Stimulated activated CD8-positive, alpha-beta memory T cell treated with anti-CD3 and anti-CD28 coated beads, Interleukin-4, amount 100 ng/mL, for 24 hours (primary cell): ENCODE data around the gene OR52I2.

ENCODE experiments used
- DNase-seq: peaks from one replicate; pipeline ENCODE4 v3.0.0-alpha.2; 2020; ENCODE audit warnings: low read depth

OR52I2 gene

DNA sequence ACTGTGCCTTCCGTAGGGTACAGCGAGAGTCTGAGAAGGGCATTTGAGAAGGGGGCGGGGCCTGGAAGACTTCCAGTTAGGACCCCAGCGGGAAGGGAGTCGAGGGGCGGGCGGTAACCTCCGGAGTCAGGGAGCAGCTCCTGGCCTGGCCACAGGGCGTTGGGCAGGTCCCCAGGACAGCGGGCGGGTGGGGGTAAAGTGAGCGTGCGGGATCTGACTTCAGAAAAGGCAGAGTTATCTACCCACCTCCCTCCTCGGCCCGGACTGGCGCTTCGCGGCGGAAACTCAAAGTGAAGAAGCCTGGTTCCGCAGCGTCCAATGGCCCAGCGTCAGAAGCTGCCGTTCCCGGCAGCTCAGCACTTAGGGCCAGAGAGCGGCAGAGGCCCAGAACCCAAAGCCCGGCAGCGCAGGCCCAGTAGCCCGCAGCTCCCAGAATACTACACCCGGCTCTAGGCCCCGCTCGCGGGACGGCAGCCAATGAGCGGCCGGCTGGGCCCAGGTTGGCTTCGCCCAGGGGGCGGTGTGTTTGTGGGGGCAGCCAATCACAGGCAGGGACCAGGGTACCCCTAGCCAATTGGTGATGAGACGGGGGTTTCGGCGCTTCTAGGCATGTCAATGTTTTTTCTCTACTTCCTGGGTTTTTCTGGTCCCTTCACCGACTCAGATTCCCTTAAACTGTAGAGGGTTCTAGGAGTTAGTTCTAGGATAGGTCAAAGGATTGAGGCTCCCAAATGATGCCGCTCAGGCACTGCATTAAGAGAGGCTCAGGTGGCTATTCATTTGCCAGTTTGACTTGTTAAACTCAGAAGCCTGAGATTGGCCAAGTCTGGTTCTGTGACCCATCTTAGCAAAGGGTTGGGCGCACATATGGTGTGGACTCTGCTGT lies 26.5 kb downstream of the OR52I2 start, which contains the start of gene TRIM68:
Gene TRIM68, minus strand, starts transcription at position 451 of the 886 bp plus-strand sequence. CDS start 2,727 bp downstream, outside the sequence.
- peak; percentile 93 for DNase-seq

DNA sequence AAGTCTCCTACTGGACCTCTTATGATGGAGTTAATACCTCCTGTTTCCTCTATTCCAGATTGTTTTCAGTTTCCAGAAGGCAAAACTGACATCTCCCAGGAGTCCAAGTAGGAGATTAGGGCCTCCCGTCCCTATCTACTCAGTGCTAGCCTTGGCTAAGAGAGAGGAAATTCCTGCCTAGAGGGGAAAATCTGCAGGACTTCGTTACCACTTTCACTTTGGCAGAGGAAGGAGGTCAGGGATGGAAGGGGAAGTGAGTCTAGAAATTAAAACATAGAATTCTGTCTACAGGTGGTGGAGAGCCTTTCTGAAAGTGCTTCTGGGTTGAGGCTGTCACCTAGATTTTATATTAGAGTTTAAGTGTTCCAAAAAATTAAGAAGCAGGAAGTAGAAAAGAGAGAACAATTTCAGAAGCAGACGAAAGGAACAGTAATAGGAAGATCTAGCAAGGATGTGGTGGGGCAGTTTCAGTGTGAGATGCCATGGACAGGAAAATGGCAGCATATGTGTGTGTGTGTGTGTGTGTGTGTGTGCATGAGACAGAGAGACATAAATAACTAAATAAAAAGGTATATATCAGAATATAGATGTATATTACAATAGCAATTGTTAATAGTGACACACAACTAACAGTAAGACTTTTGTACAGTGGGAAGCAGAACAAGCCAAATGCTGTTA lies 28.9 kb downstream of the OR52I2 start:
- DNase-seq: no peak

DNA sequence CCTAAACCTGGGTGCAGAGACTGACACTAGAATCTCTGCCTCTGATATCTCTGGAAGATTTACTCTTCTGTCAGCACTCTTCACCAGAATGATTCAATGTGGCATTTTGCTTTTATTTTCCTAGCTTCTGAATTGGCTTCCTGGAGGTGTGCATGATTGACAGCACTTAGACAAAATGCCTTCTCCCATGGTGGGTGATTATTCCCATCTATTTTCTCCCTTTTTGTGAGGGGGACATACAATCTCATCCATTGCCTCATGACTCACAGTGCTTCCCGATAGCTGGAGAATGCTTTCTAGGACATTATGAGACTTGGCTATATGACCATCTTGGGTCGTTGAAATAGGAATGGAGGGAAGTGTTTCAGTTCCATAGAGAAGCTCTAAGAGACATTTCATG lies 30.4 kb downstream of the OR52I2 start:
- DNase-seq: no peak

DNA sequence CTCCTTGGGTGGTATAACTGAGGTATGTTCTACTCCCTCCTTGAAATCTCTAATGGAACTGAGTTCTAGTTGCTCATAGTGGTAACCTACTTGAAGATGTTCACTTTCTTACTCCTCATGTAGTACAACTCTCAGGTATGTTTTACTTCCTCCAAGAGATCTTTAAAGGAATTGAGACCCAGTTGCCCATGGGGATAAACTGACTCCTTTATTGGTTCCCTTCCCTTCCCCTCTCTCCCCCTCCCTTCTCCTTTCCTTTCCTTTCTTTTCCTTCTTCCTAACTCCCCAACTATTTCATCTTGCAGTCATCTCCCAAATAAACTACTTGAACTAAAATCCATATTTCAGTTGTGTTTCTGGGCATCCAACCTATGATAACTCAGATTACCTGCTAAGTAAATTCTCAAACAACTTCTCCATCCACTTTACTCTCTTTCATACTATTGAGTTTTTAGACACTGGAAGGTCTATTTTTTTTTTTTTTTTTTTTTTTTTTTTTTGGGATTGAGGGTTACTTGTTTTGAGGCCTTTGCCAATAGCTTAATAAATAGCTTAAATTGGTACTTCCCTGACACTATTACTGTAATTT lies 34.4 kb downstream of the OR52I2 start:
- DNase-seq: no peak

DNA sequence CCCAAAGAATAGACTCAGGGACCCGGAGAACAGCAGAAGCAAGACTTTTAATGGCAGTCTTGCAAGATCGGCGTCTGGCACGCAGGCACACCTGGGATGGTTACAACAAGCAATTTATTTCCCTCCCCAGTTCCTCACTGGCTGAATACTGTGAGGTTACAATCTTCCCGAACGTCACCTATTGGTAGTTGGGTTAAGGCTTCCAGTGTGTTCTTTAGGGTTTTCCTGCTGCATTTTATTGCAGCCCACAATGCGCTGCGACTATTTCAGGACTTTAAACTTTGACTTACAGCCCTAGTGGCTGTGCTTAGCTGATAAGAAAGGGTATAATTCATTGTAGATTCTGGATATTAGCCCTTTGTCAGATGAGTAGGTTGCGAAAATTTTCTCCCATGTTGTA lies 38.0 kb downstream of the OR52I2 start:
- DNase-seq: no peak

DNA sequence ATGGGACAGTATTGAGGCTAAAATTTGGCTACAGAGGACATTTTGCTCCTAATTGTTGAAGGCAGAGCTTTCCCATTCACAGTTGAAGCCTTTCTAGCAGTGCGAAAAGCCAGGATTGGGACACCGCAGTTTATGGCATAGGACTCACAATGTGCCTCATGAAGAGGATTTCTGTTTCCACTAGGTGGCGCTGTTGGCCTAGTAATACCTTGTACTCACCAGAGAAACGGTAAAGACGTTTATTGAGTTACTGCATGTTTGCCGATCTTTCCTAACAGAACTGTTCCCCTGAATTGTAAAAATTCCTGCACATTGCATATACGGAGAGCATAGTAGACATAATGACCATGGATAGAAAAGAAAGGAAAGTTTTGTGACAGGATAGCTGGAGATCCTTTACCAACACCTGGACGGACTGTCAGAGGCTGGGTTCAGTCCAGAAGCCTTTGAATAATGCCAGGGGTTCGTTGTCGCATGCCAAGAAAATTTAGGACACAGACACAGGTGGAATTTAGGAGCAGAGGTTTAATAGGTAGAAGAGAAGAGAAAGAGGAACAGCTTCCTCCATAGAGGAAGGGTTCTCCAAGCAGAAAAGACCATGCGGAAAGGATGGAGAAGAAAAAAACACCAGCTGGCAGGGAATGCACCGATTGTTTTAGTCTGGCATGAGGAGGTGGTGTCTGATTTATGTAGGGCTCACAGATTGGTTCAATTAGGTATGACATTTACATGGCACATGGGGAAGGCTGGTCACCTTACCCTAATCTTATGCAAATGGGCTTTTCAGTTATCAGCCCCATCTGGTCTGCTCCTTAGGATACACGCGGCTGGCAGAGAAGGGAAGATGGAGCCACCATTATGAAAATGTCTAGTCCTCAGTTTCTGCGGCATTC lies 44.9 kb downstream of the OR52I2 start:
- no peak for DNase-seq

DNA sequence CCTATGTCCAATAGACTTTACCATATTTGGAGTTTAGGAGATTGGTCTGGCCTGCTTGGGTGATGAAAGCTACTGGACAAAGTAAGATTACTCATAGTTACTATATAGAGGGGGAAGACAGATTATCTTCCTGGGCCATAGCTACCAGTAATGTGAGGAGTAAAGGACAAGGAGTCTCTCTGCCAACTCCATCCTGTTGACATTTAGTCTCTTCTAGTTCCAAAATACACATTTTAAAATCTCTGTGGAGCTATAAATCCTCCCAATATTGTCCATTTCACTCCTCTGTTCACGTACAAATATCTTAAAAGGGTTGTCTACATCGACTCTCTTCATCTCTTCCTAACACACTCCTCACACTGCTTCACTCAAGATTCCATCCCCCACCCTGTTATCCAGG lies 54.6 kb downstream of the OR52I2 start:
- no peak for DNase-seq

DNA sequence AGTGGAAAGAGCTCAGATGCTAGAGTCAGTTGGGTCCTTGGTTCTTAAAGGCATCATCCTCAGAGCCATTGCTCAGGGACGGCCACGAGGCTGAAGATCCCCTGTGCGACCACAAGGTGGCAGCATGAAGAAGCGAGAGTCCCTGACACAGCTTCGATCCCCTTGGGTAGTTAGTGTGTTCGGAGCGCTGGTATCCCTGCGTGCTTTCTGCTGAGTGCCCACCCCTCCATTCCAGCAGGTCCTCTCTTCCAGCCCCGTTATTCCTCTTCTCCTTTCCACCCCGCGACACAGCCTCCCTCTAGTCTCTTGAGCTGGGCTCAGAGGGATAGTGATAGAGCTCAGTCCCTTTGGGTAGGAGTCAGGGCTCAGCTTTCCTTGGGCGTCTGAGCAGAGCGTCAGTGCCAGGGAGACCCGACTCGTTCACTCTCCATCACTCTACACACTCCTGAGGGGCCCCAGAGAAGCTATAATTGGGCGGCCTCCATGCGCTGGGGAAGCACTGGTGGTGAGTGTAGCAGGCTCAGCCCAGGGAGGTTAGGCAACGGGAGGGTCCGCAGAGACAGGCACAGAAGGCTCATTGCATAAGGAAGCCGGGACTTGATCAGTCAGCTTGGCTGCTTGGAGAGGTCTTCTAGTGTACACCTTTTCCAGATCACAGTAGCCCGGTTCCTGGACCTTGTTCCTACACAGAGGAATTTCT lies 55.6 kb downstream of the OR52I2 start, which contains the start of gene OR51D1:
Gene OR51D1, plus strand, starts transcription at position 516 of the 700 bp plus-strand sequence. CDS start 2,314 bp downstream, outside the sequence.
- DNase-seq: peak; percentile 54

DNA sequence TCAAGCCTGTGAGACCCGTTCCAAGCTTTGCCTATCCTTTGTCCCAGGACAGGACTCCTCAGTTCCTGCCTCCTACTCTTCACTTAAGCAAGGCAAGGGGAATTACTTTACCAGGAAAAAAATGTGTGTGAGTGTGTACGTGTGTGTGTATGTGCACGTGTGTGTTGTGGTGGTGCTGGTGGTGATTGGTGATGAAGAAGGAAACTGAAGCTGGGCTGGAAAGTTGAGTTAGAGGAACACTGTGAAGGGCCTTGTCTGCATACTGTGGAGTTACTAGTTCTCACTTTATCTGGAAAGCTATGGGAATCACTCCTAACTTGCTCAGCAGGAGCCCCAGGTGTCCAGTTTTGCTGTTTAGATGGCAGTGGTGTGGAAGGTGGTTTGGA lies 56.1 kb downstream of the OR52I2 start:
- DNase-seq: no peak

DNA sequence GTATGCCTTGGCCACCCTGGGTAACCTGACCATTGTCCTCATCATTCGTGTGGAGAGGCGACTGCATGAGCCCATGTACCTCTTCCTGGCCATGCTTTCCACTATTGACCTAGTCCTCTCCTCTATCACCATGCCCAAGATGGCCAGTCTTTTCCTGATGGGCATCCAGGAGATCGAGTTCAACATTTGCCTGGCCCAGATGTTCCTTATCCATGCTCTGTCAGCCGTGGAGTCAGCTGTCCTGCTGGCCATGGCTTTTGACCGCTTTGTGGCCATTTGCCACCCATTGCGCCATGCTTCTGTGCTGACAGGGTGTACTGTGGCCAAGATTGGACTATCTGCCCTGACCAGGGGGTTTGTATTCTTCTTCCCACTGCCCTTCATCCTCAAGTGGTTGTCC lies 58.4 kb downstream of the OR52I2 start:
- DNase-seq: no peak

DNA sequence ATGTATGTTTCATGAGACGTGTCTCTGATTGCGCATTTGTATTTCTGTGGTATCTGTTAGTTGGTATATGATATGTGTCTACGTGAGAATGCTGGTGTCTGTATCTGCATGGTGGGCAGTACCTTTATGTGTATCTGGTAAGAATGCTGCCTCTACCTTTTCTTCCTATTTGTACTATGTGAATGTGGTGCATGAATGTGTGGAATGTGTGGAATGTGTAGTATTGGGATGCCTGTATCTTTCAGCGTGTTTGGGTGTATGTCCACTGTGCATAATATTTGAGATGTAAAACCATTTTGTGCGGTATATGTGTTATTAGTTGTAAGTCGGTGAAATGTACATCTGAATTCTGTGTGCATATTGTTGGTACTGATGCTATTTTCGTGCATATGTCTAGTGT lies 60.0 kb downstream of the OR52I2 start:
- no peak for DNase-seq

DNA sequence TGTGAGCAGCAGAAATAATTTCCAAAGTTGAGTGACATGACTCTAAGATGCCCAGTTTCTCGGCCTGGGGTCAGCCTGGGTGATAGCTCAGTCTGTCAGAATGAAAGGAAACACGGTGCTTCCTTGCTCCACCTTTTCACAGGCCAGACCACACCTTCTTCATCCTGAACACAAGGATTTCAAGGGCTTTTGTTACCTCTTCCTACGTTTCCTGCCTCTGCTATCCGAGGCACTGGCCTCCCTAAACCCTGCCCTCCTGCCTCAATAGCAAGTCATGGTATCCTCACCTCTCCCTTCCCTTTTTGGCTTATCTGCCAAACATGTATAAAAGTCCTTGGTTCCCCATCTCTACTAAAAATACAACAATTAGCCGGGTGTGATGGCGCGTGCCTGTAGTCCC lies 60.5 kb downstream of the OR52I2 start:
- no peak for DNase-seq
